Right lobe of liver (tissue), 6 donors: ENCODE data around the gene CPEB4. TPM values are rescaled to one million over a fixed set of nuclear protein-coding genes. Genes with fewer than 3 reads are reported as not detected.

Source experiments
- ATAC-seq, 4 donors: fragments of 200-7000 bp; cut with Tn5 transposase; one replicate each; pipeline ENCODE4 v1.9.1; 2020; ENCODE audit warnings: mild to moderate bottlenecking in 4 of 4, moderate library complexity in 4 of 4
- DNase-seq, 3 donors: peaks; one replicate each; pipeline ENCODE4 v3.0.0-alpha.2; 2020
- H3K27ac ChIP-seq, 3 donors: fragments of 200-600 bp; one replicate each; pipeline ENCODE4 v1.8.0; 2022
- H3K27me3 ChIP-seq, 2 donors: fragments of 200-600 bp; one replicate each; pipeline ENCODE4 v1.8.0; 2022
- H3K36me3 ChIP-seq, 4 donors: fragments of 200-600 bp; sonication (generic) in 1 of 4; one replicate each; pipeline versions ENCODE4 v1.5.1 to v1.8.0; 2017 to 2022; ENCODE audit warnings: control low read depth in 1 of 4
- H3K4me1 ChIP-seq, 4 donors: fragments of 200-600 bp; sonication (generic) in 1 of 4; one replicate each; pipeline versions ENCODE4 v1.5.1 to v1.8.0; 2017 to 2022; ENCODE audit warnings: control low read depth in 1 of 4
- H3K4me3 ChIP-seq, 3 donors: fragments of 200-600 bp; one replicate each; pipeline ENCODE4 v1.8.0; 2022
- H3K9me3 ChIP-seq, 4 donors: fragments of 200-600 bp; sonication (generic) in 1 of 4; one replicate each; pipeline versions ENCODE4 v1.5.1 to v1.8.0; 2017 to 2022; ENCODE audit warnings: control low read depth in 1 of 4
- CTCF ChIP-seq, 4 donors: fragments of 200-600 bp in 3 of 4; fragments of 450-650 bp in 1 of 4; IDR thresholded peaks; one replicate each; pipeline versions ENCODE4 v1.5.1 to v1.8.0; 2016 to 2022; ENCODE audit warnings: antibody characterized with exemption in 4 of 4, mild to moderate bottlenecking in 2 of 4
- POLR2A ChIP-seq: fragments of 450-650 bp; IDR thresholded peaks from one replicate; pipeline ENCODE4 v1.6.1; 2017; ENCODE audit warnings: antibody characterized with exemption, mild to moderate bottlenecking
- WGBS: methylation state at CpG from one replicate; pipeline ENCODE4 v1.1.6; 2018; ENCODE audit warnings: low coverage, low lambda C conversion rate; ENCODE audit not compliant: insufficient coverage; ENCODE audit errors: missing lambda C conversion rate; 5-methylcytosine and 5-hydroxymethylcytosine counted together
- intact Hi-C, 2 donors: fragments of 100-400 bp; cut with DNase I; formaldehyde crosslinking; loops; one replicate each; pipeline versions ENCODE4 v1.11.2 to v1.14.1; 2022
- total RNA-seq, 6 experiments: library from RNA; depleted of rRNA in 2 of 6; stranded (reverse); fragments of >200 nt in 2 of 6; fragmentation: NEBNext Ultra II Directional in 3 of 6; extraction: Animal tissue kit (Norgen Biotek cat#: 25700) in 3 of 6; gene quantifications; one replicate each; pipeline versions ENCODE4 v1.1.0 to v1.2.4, GENCODE V29; 2016 to 2023
- donor health status: DM: no; HTN: yes; CAD: no.
- donor health status: DM: no; HTN: no; CAD: no.
- donor health status: DM: no; HTN: no; CAD: no.
- donor health status: DM: no; HTN: yes; CAD: no.
- donor health status: DM: no; HTN: yes; CAD: no.

The CPEB4 gene
- total RNA-seq, 6 experiments from 2014 or later: 27.3 to 49.9 (median 40.0) TPM

- intact Hi-C loops: no loop called here
- no peaks in the 10 kb centered on the region for H3K27me3 ChIP-seq
- H3K27ac ChIP-seq: no peak overlapping the region
- no peak for ATAC-seq
- no peaks in the 10 kb centered on the region for H3K9me3 ChIP-seq
- H3K4me3 ChIP-seq: no peak overlapping the region
- no peak for DNase-seq
- H3K4me1 ChIP-seq: no peaks in the 10 kb centered on the region
- WGBS: no CpG with 5 or more reads among the region's 3 CpGs
- no peaks in the 10 kb centered on the region for H3K36me3 ChIP-seq
- TF ChIP-seq POLR2A (no peak), CTCF (IDR thresholded peaks at IDR 0.05) (no peak)
Observed at GRCh38 chr5:173843794-173844193, 44.4 kb upstream of the CPEB4 start.

- H3K4me3 ChIP-seq: no peak overlapping the region
- intact Hi-C loops: no loop called here
- H3K9me3 ChIP-seq: no peaks in the 10 kb centered on the region
- DNase-seq: no peak
- 94% methylated on average over 6 of the region's 6 CpGs for WGBS
- no peak for ATAC-seq
- H3K27ac ChIP-seq: no peak overlapping the region
- no peaks in the 10 kb centered on the region for H3K36me3 ChIP-seq
- no peaks in the 10 kb centered on the region for H3K27me3 ChIP-seq
- H3K4me1 ChIP-seq: no peaks in the 10 kb centered on the region
- TF ChIP-seq POLR2A: no peak
- no peak for TF ChIP-seq CTCF (IDR thresholded peaks at IDR 0.05)
Observed at GRCh38 chr5:173845321-173845720, 42.8 kb upstream of the CPEB4 start.

- Histone ChIP-seq H3K27ac (no peak overlapping the region), H3K4me1 (no peaks in the 10 kb centered on the region), H3K36me3 (no peaks in the 10 kb centered on the region), H3K9me3 (no peaks in the 10 kb centered on the region), H3K27me3 (no peaks in the 10 kb centered on the region), H3K4me3 (no peak overlapping the region)
- TF ChIP-seq POLR2A (no peak), CTCF (IDR thresholded peaks at IDR 0.05) (no peak)
- intact Hi-C loops: no loop called here
- ATAC-seq: no peak
- 0% methylated on average over 1 of the region's 1 CpG for WGBS
- DNase-seq: no peak
Observed at GRCh38 chr5:173846929-173847501, 41.1 kb upstream of the CPEB4 start.

- Histone ChIP-seq H3K4me1 (no peaks in the 10 kb centered on the region), H3K27ac (no peak overlapping the region), H3K36me3 (no peaks in the 10 kb centered on the region), H3K9me3 (no peaks in the 10 kb centered on the region), H3K27me3 (no peaks in the 10 kb centered on the region), H3K4me3 (no peak overlapping the region)
- intact Hi-C loops: no loop called here
- DNase-seq (no peak), ATAC-seq (no peak)
- no peak for TF ChIP-seq CTCF (IDR thresholded peaks at IDR 0.05)
- no peak for TF ChIP-seq POLR2A
- WGBS: 90% methylated on average over 2 of the region's 2 CpGs
Observed at GRCh38 chr5:173848986-173849596, 39.1 kb upstream of the CPEB4 start.
